Keratinocyte (primary cell): Measurements from ENCODE around the gene ULK4.

ENCODE experiments used
- EZH2 ChIP-seq: IDR thresholded peaks from one replicate; pipeline ENCODE4 v1.6.1; 2012; ENCODE audit warnings: inconsistent platforms, mild to moderate bottlenecking, low read length, moderate library complexity
- TF ChIP-seq, protein P1 (sequence below), 3 experiments: IDR thresholded peaks in 1 of 3; conservative IDR thresholded peaks in 1 of 3; optimal IDR thresholded peaks in 1 of 3; 2 replicates in 2 of 3; 3 replicates in 1 of 3; pipeline versions ENCODE3 to v1.5.1; 2011; ENCODE audit warnings: low read length in 3 of 3, mild to moderate bottlenecking in 3 of 3, moderate library complexity in 2 of 3, control low read depth in 1 of 3, inconsistent platforms in 1 of 3; ENCODE audit not compliant: insufficient read depth in 2 of 3; ENCODE audit errors: extremely low read depth in 1 of 3

DNA sequence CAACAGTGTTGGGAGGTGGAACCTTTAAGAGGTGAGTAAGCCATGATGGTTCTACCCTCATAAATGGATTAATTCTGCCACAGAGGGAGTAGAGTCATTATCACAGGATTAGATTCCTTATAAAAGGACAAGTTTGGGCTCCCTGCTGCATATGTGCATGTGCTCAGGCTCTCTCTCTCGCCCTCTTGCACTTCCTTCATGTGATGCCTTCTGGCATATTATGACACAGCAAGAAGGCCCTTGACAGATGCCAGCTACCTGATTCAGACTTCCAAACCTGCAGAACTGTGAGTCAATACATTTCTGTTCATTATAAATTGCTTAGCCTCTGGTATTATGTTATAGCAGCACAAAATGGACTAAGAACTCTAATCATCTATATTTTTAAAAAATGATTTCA lies 557.3 kb downstream of the ULK4 start:
- TF ChIP-seq, protein P1, sequence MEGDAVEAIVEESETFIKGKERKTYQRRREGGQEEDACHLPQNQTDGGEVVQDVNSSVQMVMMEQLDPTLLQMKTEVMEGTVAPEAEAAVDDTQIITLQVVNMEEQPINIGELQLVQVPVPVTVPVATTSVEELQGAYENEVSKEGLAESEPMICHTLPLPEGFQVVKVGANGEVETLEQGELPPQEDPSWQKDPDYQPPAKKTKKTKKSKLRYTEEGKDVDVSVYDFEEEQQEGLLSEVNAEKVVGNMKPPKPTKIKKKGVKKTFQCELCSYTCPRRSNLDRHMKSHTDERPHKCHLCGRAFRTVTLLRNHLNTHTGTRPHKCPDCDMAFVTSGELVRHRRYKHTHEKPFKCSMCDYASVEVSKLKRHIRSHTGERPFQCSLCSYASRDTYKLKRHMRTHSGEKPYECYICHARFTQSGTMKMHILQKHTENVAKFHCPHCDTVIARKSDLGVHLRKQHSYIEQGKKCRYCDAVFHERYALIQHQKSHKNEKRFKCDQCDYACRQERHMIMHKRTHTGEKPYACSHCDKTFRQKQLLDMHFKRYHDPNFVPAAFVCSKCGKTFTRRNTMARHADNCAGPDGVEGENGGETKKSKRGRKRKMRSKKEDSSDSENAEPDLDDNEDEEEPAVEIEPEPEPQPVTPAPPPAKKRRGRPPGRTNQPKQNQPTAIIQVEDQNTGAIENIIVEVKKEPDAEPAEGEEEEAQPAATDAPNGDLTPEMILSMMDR (optimal IDR thresholded peaks at IDR 0.05 in 1 of 3, IDR thresholded peaks at IDR 0.05 in 1 of 3, conservative IDR thresholded peaks at IDR 0.05 in 1 of 3; ENCODE audit: extremely low read depth in 1 of 3, insufficient read depth in 2 of 3, low read length in 3 of 3) = no peak
- no peak for TF ChIP-seq EZH2
